ENCODE data around the gene ZBTB20.

- TF ChIP-seq PATZ1 (CRISPR knock-in tag; IDR thresholded peaks at IDR 0.05; ENCODE audit: borderline replicate concordance) (no peak), RARB (CRISPR knock-in tag; IDR thresholded peaks at IDR 0.05) (no peak), ISL1 (CRISPR knock-in tag; IDR thresholded peaks at IDR 0.05) (no peak), PPARA (CRISPR knock-in tag; IDR thresholded peaks at IDR 0.05; ENCODE audit: borderline replicate concordance) (no peak), ZNF8 (CRISPR knock-in tag; IDR thresholded peaks at IDR 0.05) (no peak)
Observed at GRCh38 chr3:114307222-114307830, 839.8 kb downstream of the ZBTB20 start.

Data from SK-N-SH treated with all-trans-retinoic acid at 6 μM for 48 hours (cell line).